Activated T-helper 2 cell treated with anti-CD3 and anti-CD28 coated beads, Interferon-gamma antibody, Interleukin-2, Interleukin-4, amounts not matched to agents 10 μg/mL and 5 μg/mL and 100 μg/mL, durations not matched to agents 14 hours and 24 hours and 36 hours (primary cell): Measurements from ENCODE around the gene DHDH. TPM values are rescaled to one million over a fixed set of nuclear protein-coding genes. Genes with fewer than 3 reads are reported as not detected.

ENCODE experiments used
- total RNA-seq: library from RNA; stranded (reverse); gene quantifications from 2 replicates; pipeline ENCODE4 v1.2.3, GENCODE V29; 2022

Gene DHDH
- total RNA-seq, 1 donor from 2014 or later = not detected

Other genes starting within 250 kb of the DHDH start
- gene FUT2, start 237.7 kb upstream of the DHDH start, total RNA-seq = not detected in 2 replicates
- gene MAMSTR, start 214.0 kb upstream of the DHDH start, total RNA-seq = 1.2 and 1.3 TPM in 2 replicates
- gene RASIP1, start 193.1 kb upstream of the DHDH start, total RNA-seq = 0.57 and 1.0 TPM in 2 replicates
- 0.21 TPM in 1 of 2 replicates, not detected in the other for gene IZUMO1, start 186.8 kb upstream of the DHDH start, total RNA-seq
- 0.27 and 0.64 TPM in 2 replicates for gene FUT1, start 181.1 kb upstream of the DHDH start, total RNA-seq
- gene FGF21, start 178.2 kb upstream of the DHDH start, total RNA-seq = not detected in 2 replicates
- 87.9 and 88.9 TPM in 2 replicates for gene BCAT2, start 122.7 kb upstream of the DHDH start, total RNA-seq
- gene HSD17B14, start 97.2 kb upstream of the DHDH start, total RNA-seq = 0.57 and 0.89 TPM in 2 replicates
- 1.6 and 2.2 TPM in 2 replicates for gene PLEKHA4, start 65.1 kb upstream of the DHDH start, total RNA-seq
- 30.8 and 31.8 TPM in 2 replicates for gene PPP1R15A, start 61.3 kb upstream of the DHDH start, total RNA-seq
- gene TULP2, start 35.0 kb upstream of the DHDH start, total RNA-seq = not detected in 2 replicates
- gene NUCB1, start 33.4 kb upstream of the DHDH start, total RNA-seq = 142 and 147 TPM in 2 replicates
- gene BAX, start 21.2 kb downstream of the DHDH start, total RNA-seq = 232 and 242 TPM in 2 replicates
- 646 and 658 TPM in 2 replicates for gene FTL, start 31.6 kb downstream of the DHDH start, total RNA-seq
- gene GYS1, start 59.6 kb downstream of the DHDH start, total RNA-seq = 68.5 and 70.3 TPM in 2 replicates
- gene RUVBL2, start 60.2 kb downstream of the DHDH start, total RNA-seq = 160 and 170 TPM in 2 replicates
- 0.41 TPM in 1 of 2 replicates, not detected in the other for gene LHB, start 83.4 kb downstream of the DHDH start, total RNA-seq
- not detected in 2 replicates for gene CGB3, start 90.6 kb downstream of the DHDH start, total RNA-seq
- 0.28 TPM in 1 of 2 replicates, not detected in the other for gene CGB2, start 98.2 kb downstream of the DHDH start, total RNA-seq
- gene CGB1, start 103.2 kb downstream of the DHDH start, total RNA-seq = not detected in 2 replicates
- not detected in 2 replicates for gene CGB5, start 110.1 kb downstream of the DHDH start, total RNA-seq
- not detected in 2 replicates for gene CGB8, start 115.4 kb downstream of the DHDH start, total RNA-seq
- not detected in 2 replicates for gene CGB7, start 124.0 kb downstream of the DHDH start, total RNA-seq
- not detected in 2 replicates for gene NTF4, start 131.1 kb downstream of the DHDH start, total RNA-seq
- not detected in 2 replicates for gene KCNA7, start 139.0 kb downstream of the DHDH start, total RNA-seq
- gene SNRNP70, start 151.8 kb downstream of the DHDH start, total RNA-seq = 259 and 279 TPM in 2 replicates
- gene LIN7B, start 180.7 kb downstream of the DHDH start, total RNA-seq = 5.9 and 7.7 TPM in 2 replicates
- 1.7 and 2.3 TPM in 2 replicates for gene C19orf73, start 185.4 kb downstream of the DHDH start, total RNA-seq
- gene PPFIA3, start 185.8 kb downstream of the DHDH start, total RNA-seq = 3.6 and 5.0 TPM in 2 replicates
- not detected in 2 replicates for gene HRC, start 221.7 kb downstream of the DHDH start, total RNA-seq
- gene TRPM4, start 224.1 kb downstream of the DHDH start, total RNA-seq = 1.3 and 1.9 TPM in 2 replicates